Measurements from ENCODE around the gene CACNA2D1.
"Not testable (repeated sequence)": the region's sequence is repeated elsewhere in the genome, so short reads cannot be mapped to it uniquely, and the experiment has no call there.

The CACNA2D1 gene

DNA sequence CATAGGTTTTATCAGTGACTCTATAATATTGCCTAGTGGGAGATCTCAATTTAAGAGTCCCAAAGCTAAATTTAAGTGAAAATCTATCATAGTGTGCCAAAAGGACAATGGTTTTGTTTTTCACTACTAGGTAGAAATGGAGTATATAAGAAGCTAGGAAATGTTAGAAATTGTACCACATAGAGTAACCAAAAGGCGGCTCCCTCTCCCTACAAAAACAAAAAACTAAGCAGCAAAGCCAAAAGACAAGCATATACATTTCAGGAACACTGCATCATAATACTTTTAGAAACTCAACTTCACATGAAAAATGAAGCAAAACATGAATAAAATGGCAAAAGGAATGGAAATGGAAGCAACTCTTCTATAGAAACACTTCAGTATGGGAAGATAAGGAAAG, 271.6 kb downstream of the CACNA2D1 start:
- DNase-seq (ENCODE audit: low read depth, low spot score): no peak

DNA sequence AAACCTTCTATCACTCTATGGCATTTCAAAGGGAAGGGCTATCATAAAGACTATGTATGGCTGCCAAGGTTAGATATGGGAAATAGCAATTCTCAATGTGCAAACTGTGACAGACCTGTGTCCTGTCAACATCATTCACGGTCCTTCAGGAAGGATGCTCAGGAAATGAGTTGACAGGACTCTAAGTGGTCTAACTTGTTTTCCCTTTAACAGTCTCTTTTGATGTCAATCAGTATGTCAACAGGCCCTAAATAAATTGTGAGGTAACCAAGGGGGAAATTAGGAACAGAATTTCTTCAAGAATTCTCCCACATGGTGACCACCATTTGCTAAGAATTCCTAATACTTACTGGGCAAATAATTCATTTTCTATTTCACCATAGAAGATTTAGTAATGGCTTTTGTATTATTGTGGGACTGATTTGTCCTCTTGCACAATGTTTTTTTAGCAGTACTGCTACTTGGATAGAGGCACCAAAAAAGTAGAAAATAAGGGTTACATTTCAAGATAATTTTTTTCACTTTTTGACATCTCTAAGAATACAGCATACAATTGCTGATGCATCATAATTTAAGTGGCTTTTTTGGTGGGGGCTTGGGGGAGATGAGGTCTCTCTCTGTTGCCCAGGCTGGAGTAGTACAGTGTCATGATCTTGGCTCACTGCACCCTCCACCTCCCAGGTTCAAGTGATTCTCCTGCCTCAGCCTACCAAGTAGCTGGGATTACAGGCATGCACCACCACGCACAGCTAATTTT, 275.8 kb downstream of the CACNA2D1 start:
- DNase-seq (ENCODE audit: low read depth, low spot score): no peak

DNA sequence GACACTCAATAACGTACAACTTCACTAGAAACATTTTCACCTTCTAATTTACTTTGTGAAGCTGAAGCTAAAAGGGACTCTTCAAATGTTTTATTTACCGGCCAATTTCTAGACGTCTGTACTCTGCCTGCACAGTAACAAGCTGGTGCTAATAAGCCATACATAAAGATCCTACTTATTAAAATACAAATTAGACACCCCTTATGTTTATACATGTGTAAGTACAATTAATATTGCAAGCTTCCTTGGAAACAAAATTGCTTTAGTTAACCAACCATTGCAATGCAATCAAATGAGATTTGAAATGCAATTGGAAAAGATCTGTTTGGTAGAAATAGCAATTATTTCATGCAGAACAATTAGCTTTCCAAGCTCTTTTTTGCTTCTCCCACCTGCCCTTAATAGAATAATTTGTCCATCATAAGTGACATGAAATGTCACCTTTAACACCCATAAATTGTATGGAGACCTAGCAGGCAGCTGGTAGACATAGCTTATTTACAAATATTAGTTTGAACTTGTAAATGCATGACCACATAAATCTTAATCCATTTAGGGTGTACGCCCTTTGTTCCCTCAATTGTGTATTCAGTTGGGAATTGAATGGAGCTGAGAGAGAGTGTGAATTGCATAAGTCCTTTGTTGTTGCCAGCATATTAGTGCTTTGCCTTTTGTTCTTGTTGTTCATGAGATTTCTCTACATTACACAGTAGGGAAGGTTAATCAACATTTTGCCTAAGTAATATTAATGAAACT, 277.1 kb downstream of the CACNA2D1 start:
- no peak for DNase-seq (ENCODE audit: low read depth, low spot score)

DNA sequence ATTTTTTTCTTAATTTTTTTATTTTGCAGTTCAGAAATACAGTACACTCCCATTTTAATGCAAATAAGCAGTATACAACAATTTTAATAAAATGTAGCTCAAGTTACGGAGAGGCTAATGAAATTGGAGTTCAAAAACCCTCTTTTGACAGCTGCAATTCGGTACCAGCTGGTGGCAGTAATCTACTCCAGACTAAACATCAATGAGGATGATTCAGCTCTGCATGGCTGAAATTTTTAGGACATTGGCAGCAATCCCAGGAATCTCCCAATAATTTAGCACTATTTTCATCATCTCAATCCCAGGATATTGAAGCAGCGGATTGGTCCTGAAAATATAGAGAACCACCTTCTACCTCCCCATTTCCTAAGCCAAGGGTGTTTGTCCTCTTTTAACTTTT, 278.8 kb downstream of the CACNA2D1 start:
- DNase-seq (ENCODE audit: low read depth, low spot score): no peak

DNA sequence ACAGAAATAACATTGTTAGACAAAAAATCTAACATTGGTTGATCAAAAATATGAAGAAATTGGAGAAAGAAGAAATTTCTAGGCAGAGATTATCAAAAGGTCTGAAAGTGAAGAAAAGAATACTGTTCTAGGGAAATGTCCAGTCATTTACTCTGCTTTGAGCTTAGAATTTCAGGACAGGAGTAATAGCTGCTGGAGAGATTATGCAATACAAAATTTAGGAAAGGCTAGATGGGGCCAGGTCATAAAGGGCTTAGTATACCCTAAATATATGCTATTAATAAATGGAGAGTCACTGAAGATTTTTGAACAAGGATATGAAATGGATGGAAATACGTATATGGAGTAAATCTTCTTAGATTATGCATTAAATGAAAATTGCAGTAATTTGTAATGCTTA, 279.2 kb downstream of the CACNA2D1 start:
- no peak for DNase-seq (ENCODE audit: low read depth, low spot score)

DNA sequence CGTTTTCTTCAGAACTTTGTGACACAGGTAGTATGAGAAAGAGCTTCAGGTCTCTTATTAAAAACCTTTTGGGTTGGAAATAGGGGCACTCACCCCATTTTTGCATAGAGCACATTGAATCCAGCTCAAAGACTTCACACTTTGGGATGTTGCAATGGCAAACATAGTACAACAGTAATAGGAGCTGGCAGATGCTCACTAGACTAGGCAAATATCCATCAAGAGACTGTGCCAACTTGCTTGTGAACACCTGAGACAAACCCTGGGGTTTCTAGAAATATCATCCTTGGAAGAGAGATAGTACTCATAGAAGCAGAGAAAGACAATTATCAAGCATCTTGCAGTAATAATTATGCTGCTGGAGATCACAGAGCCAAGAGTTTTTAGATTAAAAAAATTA, 280.0 kb downstream of the CACNA2D1 start:
- DNase-seq (ENCODE audit: low read depth, low spot score): no peak

DNA sequence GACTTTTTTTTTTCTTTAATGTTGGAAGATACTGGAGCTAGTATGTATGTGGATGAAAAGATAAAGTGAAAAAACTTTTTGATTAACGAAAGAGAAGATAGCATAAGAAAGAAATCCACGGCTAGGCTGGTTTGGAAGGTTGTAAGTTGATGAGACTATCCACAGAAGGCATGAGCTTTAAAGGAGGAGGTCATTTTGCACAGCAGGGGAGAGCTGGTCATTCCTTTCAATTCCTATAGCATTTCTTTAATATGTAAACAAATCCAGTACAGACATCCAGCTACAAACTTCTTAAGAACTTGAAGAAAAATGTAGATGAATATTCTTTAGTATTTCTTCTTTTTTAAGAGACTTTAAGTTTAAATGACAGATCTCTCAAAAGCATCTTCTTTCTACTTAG, 281.3 kb downstream of the CACNA2D1 start:
- DNase-seq (ENCODE audit: low read depth, low spot score): no peak

DNA sequence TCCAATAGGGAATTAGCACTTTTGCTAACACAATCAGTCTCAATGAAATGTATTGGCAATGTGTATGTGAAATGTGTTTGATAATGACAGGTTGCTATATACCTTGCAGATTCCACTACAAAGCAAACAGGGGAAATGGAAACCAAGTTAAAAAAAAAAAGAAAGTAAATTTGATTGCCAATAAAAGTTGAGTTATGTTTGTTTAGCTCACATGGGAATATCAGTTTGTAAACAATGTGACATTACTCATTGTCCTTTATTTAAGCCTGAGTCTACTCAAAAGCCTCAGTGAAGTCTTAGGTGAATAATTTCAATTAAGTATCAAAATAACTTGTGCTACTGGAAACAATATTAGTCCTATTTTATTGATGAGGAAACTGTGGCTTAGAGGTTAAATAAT, 285.2 kb downstream of the CACNA2D1 start:
- no peak for DNase-seq (ENCODE audit: low read depth, low spot score)

DNA sequence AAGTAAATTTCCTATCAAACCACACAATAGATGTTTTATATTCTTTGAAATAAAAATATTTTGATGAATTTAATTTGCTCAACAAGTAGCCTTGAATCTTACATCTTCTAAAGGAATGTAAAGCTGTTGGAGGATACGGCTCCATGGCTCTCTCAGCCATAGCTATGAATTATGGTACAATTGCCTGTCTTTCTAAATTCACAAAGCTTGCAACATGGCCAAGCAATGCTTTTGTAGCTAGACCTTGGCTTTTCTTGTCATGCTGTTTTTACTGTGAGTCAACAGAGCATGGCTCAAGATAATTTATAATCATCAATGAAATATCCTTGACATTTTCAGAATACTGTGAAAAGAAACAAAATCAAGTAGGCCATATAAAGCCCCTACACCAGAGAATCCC, 286.7 kb downstream of the CACNA2D1 start:
- DNase-seq (ENCODE audit: low read depth, low spot score): no peak

DNA sequence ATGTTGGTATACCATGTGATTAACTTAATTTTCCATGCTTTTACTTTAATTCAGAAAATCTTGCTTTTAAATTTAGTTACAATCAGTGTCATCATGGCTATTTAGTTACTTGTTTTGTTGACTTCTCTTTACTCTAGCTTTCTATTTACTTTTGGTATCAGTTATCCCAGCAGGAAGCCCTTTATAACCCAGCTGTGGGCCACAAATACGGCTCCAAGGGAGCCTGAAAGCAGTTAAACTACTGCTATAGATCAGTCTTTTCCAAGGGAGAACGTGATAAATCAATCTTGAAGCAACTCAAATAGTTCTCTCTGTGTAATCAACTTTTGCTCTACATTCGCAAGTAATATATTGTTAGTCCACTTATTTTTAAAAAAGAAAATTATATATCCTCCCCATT, 287.4 kb downstream of the CACNA2D1 start:
- no peak for DNase-seq (ENCODE audit: low read depth, low spot score)

DNA sequence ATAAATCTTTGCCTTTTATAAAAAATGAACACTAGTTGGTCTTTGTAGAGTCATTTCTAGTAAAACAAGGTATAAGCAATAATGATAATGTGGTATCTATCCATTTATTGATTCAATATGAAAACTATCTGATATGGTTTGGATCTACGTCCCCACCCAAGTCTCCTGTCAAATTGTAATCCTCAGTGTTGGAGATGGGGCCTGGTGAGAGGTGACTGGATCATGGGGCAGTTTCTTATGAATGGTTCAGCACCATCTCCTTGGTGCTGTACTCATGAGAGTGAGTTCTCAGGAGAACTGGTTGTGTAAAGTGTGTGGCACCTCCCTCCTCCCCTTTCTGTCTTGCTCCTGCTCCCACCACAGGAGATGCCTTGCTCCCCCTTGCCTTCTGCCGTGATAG, 288.8 kb downstream of the CACNA2D1 start:
- DNase-seq (ENCODE audit: low read depth, low spot score): no peak

DNA sequence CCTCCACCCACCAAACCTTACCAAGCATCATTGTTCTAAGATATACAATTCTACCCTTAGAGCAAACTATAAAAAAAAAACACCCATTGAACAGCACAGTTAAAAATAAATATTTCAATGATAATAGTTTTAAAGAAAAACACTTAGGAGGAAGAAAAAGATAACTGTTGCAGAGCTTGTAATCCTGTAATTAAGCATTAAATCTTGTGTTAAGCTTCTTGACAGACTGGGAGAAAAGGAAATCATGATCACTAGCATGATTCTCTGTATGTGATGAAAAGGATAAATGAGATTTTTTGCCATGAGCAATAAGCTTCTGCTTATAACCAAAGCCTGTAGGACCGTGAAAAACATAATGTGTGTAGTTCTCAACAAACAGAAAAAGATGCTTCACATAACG, 289.8 kb downstream of the CACNA2D1 start:
- DNase-seq (ENCODE audit: low read depth, low spot score): no peak

DNA sequence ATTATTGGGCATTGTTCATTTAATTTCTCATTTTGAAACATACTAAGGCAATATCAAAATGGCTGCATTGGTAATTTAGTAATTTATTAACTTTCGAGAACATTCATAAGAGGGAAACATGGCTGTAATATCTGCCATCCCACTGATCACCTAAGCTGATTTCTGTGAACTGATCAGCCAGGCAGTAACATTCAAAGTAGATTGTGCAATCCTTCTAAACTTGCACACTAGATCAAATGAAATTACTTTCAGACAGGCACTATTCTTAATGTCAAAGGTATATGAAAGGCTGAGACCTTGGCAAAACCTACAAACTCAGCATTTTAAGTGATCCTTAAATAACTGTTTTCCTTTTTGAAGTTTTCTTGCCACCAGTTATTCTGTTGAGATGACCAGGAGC, 290.7 kb downstream of the CACNA2D1 start:
- DNase-seq (ENCODE audit: low read depth, low spot score): no peak

DNA sequence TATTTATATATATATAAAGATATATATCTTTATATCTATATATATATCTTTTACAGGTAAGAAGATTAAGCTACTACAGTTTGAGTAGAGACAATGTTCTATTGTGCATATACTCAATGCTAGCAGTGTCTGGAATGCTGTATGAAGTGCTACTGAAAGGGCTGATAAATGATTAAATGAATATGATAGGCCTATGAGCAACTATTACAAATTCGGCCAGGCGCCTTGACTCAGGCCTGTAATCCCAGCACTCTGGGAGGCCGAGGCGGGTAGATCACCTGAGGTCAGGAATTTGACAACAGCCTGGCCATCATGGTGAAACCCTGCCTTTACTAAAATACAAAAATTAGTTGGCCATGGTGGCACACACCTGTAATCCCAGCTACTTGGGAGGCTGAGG, 297.1 kb downstream of the CACNA2D1 start:
- DNase-seq (ENCODE audit: low read depth, low spot score): no peak

DNA sequence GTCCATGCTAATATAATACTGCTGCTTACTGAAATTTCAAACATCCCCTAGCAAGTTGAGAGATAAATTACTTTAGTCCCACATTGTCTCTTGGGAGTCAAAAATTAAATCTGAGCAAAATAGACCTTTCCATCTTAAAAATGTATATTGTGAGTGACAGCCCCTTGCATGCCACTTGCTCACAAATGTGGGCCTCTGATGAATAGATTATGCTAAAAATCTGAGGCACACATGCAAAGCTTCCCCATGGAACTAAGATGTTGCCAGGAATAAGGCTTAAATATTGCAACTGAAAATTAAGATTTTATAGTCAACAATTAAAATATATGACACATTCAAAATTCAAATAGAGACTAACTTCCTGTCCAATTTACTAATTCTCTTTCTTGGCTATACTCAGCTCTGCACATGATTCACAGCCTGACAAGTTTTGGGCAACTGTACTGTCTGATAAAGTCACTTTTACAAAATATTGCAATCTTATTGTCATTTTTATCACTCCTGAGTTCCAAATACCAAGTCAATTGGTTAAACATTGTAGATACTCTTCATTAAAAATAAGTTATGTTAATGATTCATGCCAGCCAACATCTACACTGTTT, 301.2 kb downstream of the CACNA2D1 start:
- no peak for DNase-seq (ENCODE audit: low read depth, low spot score)

DNA sequence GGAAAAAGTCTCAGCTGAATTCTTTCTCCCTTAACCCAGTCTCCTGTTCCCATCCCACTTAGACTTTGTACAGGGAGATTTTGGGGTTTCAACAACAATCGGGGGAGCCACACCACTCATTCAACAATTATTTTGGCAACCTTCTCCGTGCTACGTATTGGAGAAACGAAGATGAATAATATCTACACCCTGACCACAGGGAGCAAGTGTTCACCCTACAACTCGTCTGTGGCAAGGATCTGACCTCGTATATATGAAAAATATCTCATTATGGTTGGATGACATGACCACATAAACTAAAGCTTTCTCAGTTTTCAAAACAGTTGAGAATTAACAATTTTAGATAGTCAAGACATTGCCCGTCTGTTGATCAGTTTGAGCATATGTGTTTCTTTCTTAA, 302.1 kb downstream of the CACNA2D1 start:
- DNase-seq (ENCODE audit: low read depth, low spot score): no peak

DNA sequence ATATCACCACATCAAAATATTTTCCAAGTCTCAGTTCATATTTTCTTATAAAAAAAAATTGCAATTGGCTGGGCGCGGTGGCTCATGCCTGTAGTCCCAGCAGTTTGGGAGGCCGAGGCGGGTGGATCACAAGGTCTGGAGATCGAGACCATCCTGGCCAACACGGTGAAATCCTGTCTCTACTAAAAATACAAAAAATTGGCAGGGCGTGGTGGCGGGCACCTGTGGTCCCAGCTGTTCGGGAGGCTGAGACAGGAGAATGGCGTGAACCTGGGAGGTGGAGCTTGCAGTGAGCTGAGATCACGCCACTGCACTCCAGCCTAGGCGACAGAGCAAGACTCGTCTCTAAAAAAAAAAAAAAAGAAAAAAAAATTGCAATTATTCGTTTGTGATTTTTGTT, 303.0 kb downstream of the CACNA2D1 start:
- DNase-seq (ENCODE audit: low read depth, low spot score): not testable (repeated sequence)

DNA sequence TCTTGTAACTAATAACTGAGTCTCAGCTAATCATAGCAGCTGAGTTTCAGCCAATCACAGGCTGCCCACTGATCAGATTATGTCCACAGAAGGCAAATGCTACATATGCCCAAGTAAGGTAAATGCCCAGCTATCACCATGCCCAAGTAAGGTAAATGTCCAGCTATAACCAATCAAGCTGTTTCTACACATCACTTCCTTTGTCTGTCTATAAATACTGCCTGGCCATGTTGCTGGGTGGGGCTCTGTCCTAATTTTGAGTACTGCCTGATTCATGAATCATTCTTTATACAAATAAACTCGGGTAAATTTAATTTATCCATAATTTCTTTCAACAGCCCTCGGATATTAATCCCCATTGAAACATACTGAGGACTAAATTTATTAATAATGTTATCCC, 312.4 kb downstream of the CACNA2D1 start:
- DNase-seq (ENCODE audit: low read depth, low spot score): no peak

DNA sequence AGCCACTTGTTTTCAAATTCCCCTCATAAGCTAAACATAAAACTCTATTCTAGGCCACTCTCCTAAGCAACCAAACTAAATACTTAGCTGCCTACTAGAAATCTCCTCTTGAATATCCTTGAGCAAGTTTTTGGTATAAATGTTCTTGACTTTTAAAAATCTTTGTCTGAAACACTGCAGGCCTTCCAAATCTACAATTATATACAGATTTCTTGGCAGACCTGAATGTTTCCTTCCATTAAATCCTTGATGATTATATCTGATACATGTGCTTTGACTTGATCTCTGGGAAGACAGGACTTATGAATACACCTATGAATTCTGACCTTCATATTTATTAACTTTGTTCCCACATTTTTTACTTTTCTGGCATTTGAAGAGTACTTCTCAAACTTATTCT, 314.5 kb downstream of the CACNA2D1 start:
- DNase-seq (ENCODE audit: low read depth, low spot score): no peak

DNA sequence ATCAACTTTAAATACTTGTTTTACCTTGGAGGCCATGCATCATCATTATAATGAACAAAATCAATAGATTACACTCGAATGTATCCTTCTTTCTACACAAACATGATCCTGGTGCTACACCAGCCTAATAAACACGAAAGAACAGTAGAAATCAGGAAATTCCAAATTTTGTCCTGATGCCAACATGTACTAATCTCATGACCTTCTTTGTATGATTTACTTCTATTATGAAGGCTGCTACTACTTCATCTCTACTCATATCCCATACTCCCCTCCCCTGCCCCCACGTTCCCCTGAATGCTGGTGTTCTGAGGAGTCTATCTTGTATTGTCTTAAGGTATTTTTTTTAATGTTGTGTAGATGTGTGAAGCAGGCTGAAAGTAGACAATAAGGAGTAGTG, 315.0 kb downstream of the CACNA2D1 start:
- DNase-seq (ENCODE audit: low read depth, low spot score): no peak

DNA sequence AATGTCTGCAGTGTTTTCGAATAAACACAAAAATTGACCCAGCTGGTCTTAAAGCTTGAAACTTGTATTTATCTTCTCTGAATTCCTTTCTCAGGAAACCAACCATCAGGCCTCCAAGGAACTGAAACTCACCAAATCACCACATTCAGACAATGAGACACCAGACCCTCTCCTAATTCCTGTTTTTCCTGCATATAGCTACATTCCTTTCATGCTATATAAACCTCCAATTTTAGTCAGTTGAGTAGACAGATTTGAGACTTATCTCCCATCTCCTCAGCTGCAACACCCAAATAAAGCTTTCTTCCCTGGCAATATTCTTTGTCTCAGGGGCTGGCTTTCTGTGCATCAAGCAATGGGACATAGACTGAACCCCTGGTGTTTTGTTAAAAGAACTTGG, 317.0 kb downstream of the CACNA2D1 start:
- no peak for DNase-seq (ENCODE audit: low read depth, low spot score)

DNA sequence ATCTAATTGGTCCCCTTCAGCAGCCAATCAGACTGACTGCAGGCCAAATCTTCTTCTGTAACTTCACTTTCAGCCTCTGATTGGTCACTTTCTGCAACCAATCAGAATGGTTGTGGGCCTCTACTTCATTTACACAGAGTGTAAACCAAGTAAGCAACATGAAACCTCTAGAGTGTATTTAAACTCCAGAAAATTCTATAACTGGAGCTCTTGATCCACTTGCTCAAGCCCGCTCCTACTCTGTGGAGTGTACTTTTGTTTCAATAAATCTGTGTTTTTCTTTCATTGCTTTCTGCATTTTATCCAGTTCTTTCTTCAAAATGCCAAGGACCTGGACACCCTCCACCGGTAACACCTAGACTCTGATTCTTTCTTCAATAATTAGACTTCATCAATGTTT, 319.1 kb downstream of the CACNA2D1 start:
- DNase-seq (ENCODE audit: low read depth, low spot score): no peak

DNA sequence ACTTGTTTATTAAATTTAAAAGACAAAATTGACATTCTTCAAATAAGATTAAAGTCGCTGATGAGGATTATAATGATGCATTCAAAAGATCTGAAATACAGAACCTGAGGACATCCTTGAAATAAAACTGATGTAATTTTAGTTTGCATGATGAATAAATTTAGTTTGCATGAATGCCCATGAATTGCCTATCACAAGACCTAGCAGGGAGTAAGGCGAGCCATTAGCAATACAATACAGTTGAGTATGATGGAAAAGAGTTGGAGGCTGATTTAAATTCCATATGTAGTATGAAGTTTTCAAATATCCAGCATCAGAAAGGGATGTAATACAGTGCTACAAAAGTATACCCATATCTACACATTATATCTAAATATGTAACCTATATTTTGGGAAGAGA, 321.3 kb downstream of the CACNA2D1 start:
- DNase-seq (ENCODE audit: low read depth, low spot score): no peak

All from activated CD4-positive, CD25-positive, alpha-beta regulatory T cell treated with anti-CD3 and anti-CD28 coated beads, Interleukin-2, amount 50 U/mL, for 16 hours (primary cell).